Mesendoderm (in vitro differentiated cells): Measurements from ENCODE around the gene ARID1B.

Experiments used
- DNase-seq: peaks from one replicate; pipeline ENCODE4 v3.0.0; 2013
- H2AK5ac ChIP-seq: 2 replicates; pipeline ENCODE4 v1.6.1; 2013; ENCODE audit warnings: low read length, inconsistent platforms
- H2BK120ac ChIP-seq: 2 replicates; pipeline ENCODE4 v1.6.1; 2013; ENCODE audit warnings: low read depth, mild to moderate bottlenecking, low read length, moderate library complexity, mixed read lengths
- H2BK15ac ChIP-seq: replicated peaks from 2 replicates; pipeline ENCODE4 v1.6.1; 2013; ENCODE audit warnings: low read depth, mild to moderate bottlenecking, moderate library complexity
- H2BK5ac ChIP-seq: 2 replicates; pipeline ENCODE4 v1.6.1; 2013; ENCODE audit warnings: low read length, inconsistent platforms
- H3K18ac ChIP-seq: 2 replicates; pipeline ENCODE4 v1.6.1; 2013; ENCODE audit warnings: mild to moderate bottlenecking, low read length, mixed read lengths
- H3K23ac ChIP-seq: one replicate; pipeline ENCODE4 v1.6.1; 2013; ENCODE audit warnings: low read length
- H3K27ac ChIP-seq: 2 replicates; pipeline ENCODE4 v1.5.1; 2013; ENCODE audit warnings: low read depth, mild to moderate bottlenecking, inconsistent platforms, low read length, moderate library complexity
- H3K27me3 ChIP-seq: 2 replicates; pipeline ENCODE4 v1.6.1; 2013; ENCODE audit warnings: low read length, control low read depth, mild to moderate bottlenecking, inconsistent platforms; ENCODE audit not compliant: insufficient read depth, poor library complexity
- H3K36me3 ChIP-seq: 2 replicates; pipeline ENCODE4 v1.6.1; 2013; ENCODE audit warnings: low read length, inconsistent platforms; ENCODE audit not compliant: control insufficient read depth, insufficient read depth
- H3K4ac ChIP-seq: one replicate; pipeline ENCODE4 v1.6.1; 2013; ENCODE audit warnings: low read depth, mild to moderate bottlenecking, low read length, moderate library complexity
- H3K4me1 ChIP-seq: 2 replicates; pipeline ENCODE4 v1.6.1; 2013; ENCODE audit warnings: low read depth, low read length, inconsistent platforms; ENCODE audit not compliant: control insufficient read depth
- H3K4me2 ChIP-seq: 2 replicates; pipeline ENCODE4 v1.6.1; 2013; ENCODE audit warnings: low read length
- H3K4me3 ChIP-seq: 2 replicates; pipeline ENCODE4 v1.5.1; 2013; ENCODE audit warnings: mild to moderate bottlenecking, low read length
- H3K56ac ChIP-seq: one replicate; pipeline ENCODE4 v1.6.1; 2013; ENCODE audit warnings: low read length
- H3K79me1 ChIP-seq: 2 replicates; pipeline ENCODE4 v1.6.1; 2013; ENCODE audit warnings: low read length, inconsistent platforms
- H3K79me2 ChIP-seq: 2 replicates; pipeline ENCODE4 v1.6.1; 2013; ENCODE audit warnings: mild to moderate bottlenecking, low read length; ENCODE audit not compliant: control insufficient read depth, insufficient read depth
- H3K9ac ChIP-seq: 2 replicates; pipeline ENCODE4 v1.6.1; 2013; ENCODE audit warnings: low read length, inconsistent platforms
- H4K5ac ChIP-seq: one replicate; pipeline ENCODE4 v1.6.1; 2013; ENCODE audit warnings: low read length
- H4K8ac ChIP-seq: one replicate; pipeline ENCODE4 v1.6.1; 2013; ENCODE audit warnings: low read depth, mild to moderate bottlenecking, control low read depth, low read length, moderate library complexity
- WGBS: extraction: QIAGEN DNeasy Blood & Tissue Kit; methylation state at CpG from one replicate; pipeline ENCODE4 v1.1.7; 2013; ENCODE audit warnings: low lambda C conversion rate, missing lambda C conversion rate; ENCODE audit not compliant: insufficient coverage; ENCODE audit errors: extremely low coverage; 5-methylcytosine and 5-hydroxymethylcytosine counted together

ARID1B gene

DNA sequence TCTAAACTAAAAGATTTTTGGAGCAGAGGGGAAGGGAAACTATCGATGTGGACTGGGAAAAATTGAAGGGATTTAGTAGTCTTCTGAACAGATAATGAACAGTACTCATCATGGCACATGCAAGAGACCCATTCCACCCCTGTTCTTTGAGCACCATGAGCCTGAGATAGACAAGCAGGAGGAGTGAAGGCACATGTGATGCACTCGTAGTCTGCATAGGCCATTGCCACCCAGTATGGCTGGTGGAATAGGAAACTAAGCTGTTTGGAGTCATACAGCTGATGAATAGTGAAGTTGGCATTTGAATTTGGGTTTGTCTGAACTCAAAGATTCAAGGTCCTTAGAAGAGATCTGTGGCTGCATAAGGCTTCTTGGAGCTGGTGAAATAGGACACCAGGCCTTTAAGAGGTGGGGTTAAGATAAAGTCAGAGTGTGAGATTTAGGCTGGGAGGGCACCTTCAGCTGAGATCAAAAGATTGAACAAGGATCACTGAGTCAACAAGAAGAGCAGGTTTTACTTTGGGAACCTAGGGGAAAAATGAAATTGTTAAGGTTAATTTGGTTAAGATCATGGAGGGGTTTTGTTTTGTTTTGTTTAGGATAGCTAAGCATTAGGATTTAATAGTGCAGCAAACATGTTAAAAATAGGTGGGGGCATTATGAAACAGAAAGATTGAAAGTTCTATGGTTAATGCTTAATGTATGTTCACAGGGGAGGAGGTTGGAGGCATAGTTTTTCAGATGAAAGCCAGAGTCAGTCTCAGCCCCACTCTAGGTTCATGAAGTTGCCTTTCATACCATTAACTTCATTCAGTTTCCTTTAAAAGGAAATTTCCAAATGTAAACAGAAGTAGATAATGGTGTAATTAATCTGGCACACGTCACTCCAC lies 148.8 kb downstream of the ARID1B start:
- H4K8ac ChIP-seq, result no peak overlapping the region
- no peak overlapping the region for H2AK5ac ChIP-seq
- no peak overlapping the region for H2BK5ac ChIP-seq
- no peak overlapping the region for H2BK15ac ChIP-seq
- WGBS, result no CpG with 5 or more reads among the region's 3 CpGs
- no peak overlapping the region for H3K27ac ChIP-seq
- peaks cover 6% of the 10 kb centered on the region for H3K4me1 ChIP-seq
- peak overlapping the region; percentile 81 for H3K23ac ChIP-seq
- H3K9ac ChIP-seq, result no peak overlapping the region
- H3K79me2 ChIP-seq, result peaks cover 44% of the 10 kb centered on the region
- H3K18ac ChIP-seq, result no peak overlapping the region
- H3K56ac ChIP-seq, result no peak overlapping the region
- H3K4me3 ChIP-seq, result no peak overlapping the region
- H3K79me1 ChIP-seq, result peaks cover 27% of the 10 kb centered on the region
- no peaks in the 10 kb centered on the region for H3K36me3 ChIP-seq
- no peak overlapping the region for H4K5ac ChIP-seq
- H3K4me2 ChIP-seq, result no peak overlapping the region
- H3K27me3 ChIP-seq, result no peaks in the 10 kb centered on the region
- no peak overlapping the region for H3K4ac ChIP-seq
- no peak overlapping the region for H2BK120ac ChIP-seq
- peak; percentile 81 for DNase-seq

DNA sequence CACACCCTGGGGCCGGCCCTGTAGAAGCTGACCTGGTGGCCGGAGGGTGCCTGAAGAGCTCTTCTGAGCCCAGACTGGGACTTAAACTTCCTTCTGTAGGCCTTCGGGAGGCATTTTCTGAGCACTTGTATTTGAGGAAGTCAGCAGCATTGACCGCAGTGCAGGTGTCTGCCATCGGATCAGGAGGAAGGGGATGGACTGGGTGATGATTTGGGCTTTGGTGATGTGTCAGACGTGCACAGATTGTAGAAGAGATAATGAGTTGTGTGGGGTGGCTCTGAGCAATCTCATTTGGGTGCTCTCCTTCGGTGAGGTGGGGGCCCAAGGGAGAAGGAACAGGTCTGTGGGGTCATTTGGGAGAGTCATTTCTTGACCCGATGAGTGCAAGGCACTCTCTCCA lies 150.9 kb downstream of the ARID1B start:
- Histone ChIP-seq H3K9ac (no peak overlapping the region), H3K27me3 (no peaks in the 10 kb centered on the region), H2AK5ac (no peak overlapping the region), H3K27ac (no peak overlapping the region), H4K5ac (no peak overlapping the region), H3K4ac (no peak overlapping the region), H3K18ac (no peak overlapping the region), H4K8ac (no peak overlapping the region), H3K4me3 (no peak overlapping the region), H3K36me3 (no peaks in the 10 kb centered on the region), H3K4me2 (no peak overlapping the region), H3K23ac (no peak overlapping the region), H3K4me1 (peaks cover 6% of the 10 kb centered on the region), H3K56ac (no peak overlapping the region), H2BK120ac (no peak overlapping the region), H3K79me2 (peaks cover 41% of the 10 kb centered on the region), H2BK5ac (no peak overlapping the region), H2BK15ac (no peak overlapping the region), H3K79me1 (peaks cover 21% of the 10 kb centered on the region)
- WGBS, result no CpG with 5 or more reads among the region's 8 CpGs
- no peak for DNase-seq

DNA sequence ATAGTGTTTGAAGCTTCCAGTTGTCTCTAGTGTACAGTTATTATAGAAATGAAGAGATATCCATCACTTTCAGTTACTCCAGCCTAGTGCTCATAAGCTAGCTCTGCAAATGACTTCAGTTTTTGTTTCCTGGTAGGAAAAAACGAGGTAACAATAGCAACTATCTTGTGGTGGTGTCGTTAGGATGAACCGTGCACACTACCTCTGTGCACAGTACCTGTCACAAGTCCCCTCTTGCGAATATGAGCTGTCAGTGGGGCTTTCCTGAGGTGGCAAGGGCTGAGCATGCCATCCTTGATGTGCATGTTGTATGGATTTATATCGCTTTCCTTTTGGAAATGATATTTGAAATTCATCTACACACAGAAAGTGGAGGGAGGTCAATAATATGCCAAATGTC lies 151.8 kb downstream of the ARID1B start:
- Histone ChIP-seq H3K9ac (no peak overlapping the region), H3K23ac (no peak overlapping the region), H2BK15ac (no peak overlapping the region), H3K79me1 (peaks cover 21% of the 10 kb centered on the region), H2BK120ac (no peak overlapping the region), H2BK5ac (no peak overlapping the region), H3K27me3 (no peaks in the 10 kb centered on the region), H3K36me3 (no peaks in the 10 kb centered on the region), H3K27ac (no peak overlapping the region), H3K4me1 (peaks cover 10% of the 10 kb centered on the region), H3K4me3 (no peak overlapping the region), H4K8ac (no peak overlapping the region), H3K56ac (no peak overlapping the region), H3K4me2 (no peak overlapping the region), H3K4ac (no peak overlapping the region), H2AK5ac (no peak overlapping the region), H3K79me2 (peaks cover 42% of the 10 kb centered on the region), H3K18ac (no peak overlapping the region), H4K5ac (no peak overlapping the region)
- DNase-seq, result no peak
- no CpG with 5 or more reads among the region's 5 CpGs for WGBS

DNA sequence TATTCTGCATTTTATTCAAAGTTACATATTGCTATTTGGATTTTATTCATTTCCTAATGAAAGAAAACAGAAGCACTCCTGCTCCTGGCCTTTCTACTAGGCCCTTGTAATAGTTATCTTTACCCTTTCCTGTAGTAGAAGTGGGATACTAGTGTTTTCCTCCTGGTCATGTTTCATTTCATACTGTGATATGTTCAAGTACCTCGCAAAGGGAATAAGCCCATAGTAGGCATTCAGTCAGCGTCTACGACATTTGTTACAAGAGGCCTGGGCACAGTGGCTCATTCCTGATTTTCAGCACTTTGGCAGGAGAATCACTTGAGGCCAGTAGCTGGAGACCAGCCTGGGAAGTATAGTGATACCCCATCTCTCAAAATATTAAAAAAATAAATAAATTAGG lies 154.1 kb downstream of the ARID1B start:
- H3K27ac ChIP-seq, result no peak overlapping the region
- H3K4ac ChIP-seq, result no peak overlapping the region
- peaks cover 6% of the 10 kb centered on the region for H3K4me1 ChIP-seq
- H2BK120ac ChIP-seq, result peak overlapping the region; percentile 54
- no CpG with 5 or more reads among the region's 3 CpGs for WGBS
- H4K5ac ChIP-seq, result no peak overlapping the region
- H2AK5ac ChIP-seq, result no peak overlapping the region
- H3K56ac ChIP-seq, result no peak overlapping the region
- H3K23ac ChIP-seq, result no peak overlapping the region
- no peak overlapping the region for H3K18ac ChIP-seq
- no peak overlapping the region for H3K9ac ChIP-seq
- no peak overlapping the region for H3K4me2 ChIP-seq
- H3K79me1 ChIP-seq, result peaks cover 20% of the 10 kb centered on the region
- peaks cover 40% of the 10 kb centered on the region for H3K79me2 ChIP-seq
- no peak overlapping the region for H4K8ac ChIP-seq
- H3K4me3 ChIP-seq, result no peak overlapping the region
- DNase-seq, result no peak
- no peaks in the 10 kb centered on the region for H3K36me3 ChIP-seq
- H2BK15ac ChIP-seq, result no peak overlapping the region
- H3K27me3 ChIP-seq, result no peaks in the 10 kb centered on the region
- no peak overlapping the region for H2BK5ac ChIP-seq

DNA sequence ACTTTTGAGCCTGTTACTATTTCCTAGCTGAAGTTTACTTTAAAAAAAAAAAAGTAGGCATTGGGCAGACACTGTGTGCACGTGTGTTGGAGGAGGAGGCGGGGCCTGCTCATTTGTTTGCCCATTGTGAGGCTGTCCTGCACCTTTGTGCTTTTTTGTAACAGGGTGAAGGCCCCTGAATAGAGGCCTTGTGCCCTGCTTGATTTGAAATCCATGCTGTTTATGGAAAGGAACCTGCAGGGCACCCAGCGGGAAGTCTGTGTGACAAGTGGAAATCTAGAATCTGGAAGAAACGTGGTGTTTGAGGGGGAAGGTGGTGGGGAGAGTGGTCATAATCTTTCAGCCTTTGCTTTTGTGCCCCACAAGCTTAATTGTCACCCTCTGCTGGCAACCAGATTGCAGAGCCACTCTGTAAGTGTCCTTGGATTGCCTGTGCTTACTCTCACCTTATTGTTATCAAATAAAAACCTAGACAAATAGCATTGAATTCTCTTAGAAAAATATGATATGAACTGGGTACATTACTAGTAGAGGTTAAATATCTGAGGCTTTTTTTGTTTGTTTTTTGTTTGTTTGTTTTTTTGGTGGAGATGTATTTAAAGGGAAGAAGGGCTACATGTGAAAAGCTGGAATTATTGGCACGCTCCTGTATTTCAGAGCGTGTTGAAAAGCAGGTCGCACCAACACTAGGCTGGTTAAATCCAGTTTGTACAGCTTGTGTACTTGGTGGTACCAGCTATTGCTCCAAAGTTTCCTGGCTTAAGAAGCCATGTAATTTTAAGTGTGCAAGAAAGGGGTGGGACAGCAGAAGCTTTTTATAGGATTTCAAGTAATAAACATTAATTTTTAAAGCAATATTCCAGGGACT lies 156.3 kb downstream of the ARID1B start:
- no peak overlapping the region for H4K5ac ChIP-seq
- no peak overlapping the region for H3K4ac ChIP-seq
- no peaks in the 10 kb centered on the region for H3K36me3 ChIP-seq
- no peak overlapping the region for H4K8ac ChIP-seq
- no peak overlapping the region for H3K27ac ChIP-seq
- peaks cover 29% of the 10 kb centered on the region for H3K79me2 ChIP-seq
- no peak overlapping the region for H2BK15ac ChIP-seq
- H2BK120ac ChIP-seq, result no peak overlapping the region
- no peak overlapping the region for H2BK5ac ChIP-seq
- H3K4me1 ChIP-seq, result peaks cover 3% of the 10 kb centered on the region
- no peak overlapping the region for H3K4me3 ChIP-seq
- no peak overlapping the region for H3K23ac ChIP-seq
- H3K79me1 ChIP-seq, result peaks cover 14% of the 10 kb centered on the region
- no peak overlapping the region for H2AK5ac ChIP-seq
- H3K9ac ChIP-seq, result no peak overlapping the region
- no CpG with 5 or more reads among the region's 7 CpGs for WGBS
- no peak overlapping the region for H3K18ac ChIP-seq
- no peaks in the 10 kb centered on the region for H3K27me3 ChIP-seq
- H3K56ac ChIP-seq, result peak overlapping the region; percentile 53
- H3K4me2 ChIP-seq, result no peak overlapping the region
- peak; percentile 66 for DNase-seq
